PC-9 (cell line): ENCODE measurements around the gene CDHR5.

Source experiments
- EZH2 ChIP-seq: fragments of 200-600 bp; sonication (generic); IDR thresholded peaks from 2 replicates; pipeline ENCODE4 v1.8.0; 2017; ENCODE audit warnings: antibody characterized with exemption, low read depth
- TF ChIP-seq, protein P1 (sequence below): fragments of 200-600 bp; sonication (generic); conservative IDR thresholded peaks from 2 replicates; pipeline ENCODE4 v1.6.1; 2017; ENCODE audit warnings: mixed run types, antibody characterized with exemption, mild to moderate bottlenecking, moderate library complexity

DNA sequence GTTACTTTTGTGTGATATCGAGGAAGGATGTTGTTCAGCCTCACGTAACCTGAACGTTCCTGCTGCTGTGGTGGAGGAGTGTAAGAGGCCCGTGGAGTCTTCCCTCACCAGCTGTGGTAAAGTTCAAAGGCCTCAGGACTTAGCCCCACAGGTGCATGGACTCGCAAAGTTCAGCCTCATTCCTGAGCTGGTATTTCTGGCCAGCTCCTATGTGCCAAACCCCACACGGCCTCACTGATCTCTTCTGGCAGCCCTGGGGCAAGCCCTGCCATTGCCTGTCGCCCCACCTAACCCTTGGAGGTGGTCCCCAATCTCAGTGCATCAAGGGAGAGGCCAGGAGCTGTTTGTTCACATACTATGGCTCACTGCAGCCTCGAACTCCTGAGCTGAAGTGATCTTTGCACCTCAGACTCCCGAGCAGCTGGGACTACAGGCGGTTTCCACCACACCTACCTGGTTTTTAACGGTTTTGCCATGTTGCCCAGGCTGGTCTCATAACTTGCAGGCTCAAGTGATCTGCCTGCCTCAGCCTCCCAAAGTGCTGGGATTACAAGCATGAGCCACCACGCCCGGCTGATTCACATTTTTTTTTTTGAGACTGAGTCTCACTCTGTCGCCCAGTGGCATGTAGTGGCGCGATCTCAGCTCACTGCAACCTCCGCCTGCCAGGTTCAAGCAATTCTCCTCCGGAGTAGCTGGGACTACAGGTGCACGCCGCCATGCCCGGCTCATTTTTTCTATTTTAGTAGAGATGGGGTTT, 46.3 kb downstream of the CDHR5 start:
- TF ChIP-seq, protein P1, sequence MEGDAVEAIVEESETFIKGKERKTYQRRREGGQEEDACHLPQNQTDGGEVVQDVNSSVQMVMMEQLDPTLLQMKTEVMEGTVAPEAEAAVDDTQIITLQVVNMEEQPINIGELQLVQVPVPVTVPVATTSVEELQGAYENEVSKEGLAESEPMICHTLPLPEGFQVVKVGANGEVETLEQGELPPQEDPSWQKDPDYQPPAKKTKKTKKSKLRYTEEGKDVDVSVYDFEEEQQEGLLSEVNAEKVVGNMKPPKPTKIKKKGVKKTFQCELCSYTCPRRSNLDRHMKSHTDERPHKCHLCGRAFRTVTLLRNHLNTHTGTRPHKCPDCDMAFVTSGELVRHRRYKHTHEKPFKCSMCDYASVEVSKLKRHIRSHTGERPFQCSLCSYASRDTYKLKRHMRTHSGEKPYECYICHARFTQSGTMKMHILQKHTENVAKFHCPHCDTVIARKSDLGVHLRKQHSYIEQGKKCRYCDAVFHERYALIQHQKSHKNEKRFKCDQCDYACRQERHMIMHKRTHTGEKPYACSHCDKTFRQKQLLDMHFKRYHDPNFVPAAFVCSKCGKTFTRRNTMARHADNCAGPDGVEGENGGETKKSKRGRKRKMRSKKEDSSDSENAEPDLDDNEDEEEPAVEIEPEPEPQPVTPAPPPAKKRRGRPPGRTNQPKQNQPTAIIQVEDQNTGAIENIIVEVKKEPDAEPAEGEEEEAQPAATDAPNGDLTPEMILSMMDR, result no peak
- TF ChIP-seq EZH2, result no peak
